ENCODE measurements around the gene IZUMO2.

Gene IZUMO2

DNA sequence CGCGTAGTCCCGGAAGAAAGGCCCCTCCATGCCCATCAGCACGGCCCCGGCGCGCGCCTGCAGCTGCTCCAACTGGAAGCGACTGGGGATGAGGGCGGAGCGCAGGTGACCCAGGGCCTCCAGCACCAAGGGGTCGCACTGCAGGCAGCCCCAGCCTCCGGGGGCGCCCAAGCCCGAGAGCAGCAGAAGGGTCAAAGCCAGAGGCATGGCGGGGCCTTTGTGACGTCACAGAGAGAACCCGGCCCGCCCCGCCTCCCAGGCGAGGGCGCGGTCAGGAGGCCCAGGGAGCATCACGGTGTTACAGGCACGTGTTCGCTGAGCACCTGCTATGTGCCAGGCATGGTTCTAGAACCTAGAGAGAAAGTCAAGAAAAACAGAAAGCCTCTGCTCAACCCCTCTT is at the start of gene IZUMO2:
IZUMO2 (minus strand) TSS at position 294 of the 400 bp plus-strand sequence; CDS start at position 207, 87 bp downstream.
- no peak for DNase-seq (ENCODE audit: low read depth)

DNA sequence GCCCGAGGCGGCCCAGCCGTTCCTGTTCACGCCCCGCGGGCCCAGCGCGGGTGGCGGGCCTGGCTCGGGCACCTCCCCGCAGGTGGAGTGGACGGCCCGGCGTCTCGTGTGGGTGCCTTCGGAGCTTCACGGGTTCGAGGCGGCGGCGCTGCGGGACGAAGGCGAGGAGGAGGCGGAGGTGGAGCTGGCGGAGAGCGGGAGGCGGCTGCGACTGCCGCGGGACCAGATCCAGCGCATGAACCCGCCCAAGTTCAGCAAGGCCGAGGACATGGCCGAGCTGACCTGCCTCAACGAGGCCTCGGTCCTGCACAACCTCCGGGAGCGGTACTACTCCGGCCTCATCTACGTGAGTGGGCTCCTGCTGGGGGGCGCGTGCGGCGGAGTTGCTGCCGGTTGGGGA is 47.3 kb upstream of the IZUMO2 start:
- DNase-seq (ENCODE audit: low read depth), result no peak

DNA sequence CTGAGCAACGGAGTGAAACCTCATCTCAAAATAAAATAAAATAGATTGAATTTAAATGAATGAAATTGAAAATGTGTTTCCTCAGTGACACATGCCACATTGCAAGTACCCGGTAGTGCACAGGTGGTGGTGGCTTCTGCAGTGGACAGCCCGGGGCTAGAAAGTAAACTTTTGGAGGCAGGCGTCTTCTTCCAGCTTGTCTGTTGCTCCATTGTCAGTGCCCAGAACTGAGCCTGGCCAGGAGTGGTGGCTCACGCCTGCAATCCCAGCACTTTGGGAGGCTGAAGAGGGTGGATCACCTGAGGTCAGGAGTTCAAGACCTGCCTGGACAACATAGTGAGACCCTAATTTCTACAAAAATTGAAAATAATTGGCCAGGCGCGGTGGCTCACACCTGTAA is 46.0 kb upstream of the IZUMO2 start:
- no peak for DNase-seq (ENCODE audit: low read depth)

DNA sequence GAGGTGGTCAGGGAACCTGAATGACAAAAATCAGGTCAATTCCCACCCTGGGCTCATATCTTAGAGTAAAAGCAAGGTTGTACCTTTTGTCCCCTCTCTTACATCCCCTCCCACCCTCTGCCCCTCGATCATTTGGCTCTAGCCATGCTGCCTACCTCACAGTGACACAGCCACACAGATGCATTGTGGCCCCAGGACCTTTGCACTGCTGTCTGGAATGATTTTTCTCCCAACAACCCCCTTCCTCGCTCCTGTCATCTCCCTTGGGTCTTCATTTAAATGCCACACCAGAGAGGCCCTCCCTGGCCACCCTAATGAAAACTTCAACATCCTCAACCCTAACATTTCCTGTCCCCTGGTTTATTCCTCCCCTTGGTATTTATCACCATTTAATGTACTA is 44.6 kb upstream of the IZUMO2 start:
- DNase-seq (ENCODE audit: low read depth), result no peak

DNA sequence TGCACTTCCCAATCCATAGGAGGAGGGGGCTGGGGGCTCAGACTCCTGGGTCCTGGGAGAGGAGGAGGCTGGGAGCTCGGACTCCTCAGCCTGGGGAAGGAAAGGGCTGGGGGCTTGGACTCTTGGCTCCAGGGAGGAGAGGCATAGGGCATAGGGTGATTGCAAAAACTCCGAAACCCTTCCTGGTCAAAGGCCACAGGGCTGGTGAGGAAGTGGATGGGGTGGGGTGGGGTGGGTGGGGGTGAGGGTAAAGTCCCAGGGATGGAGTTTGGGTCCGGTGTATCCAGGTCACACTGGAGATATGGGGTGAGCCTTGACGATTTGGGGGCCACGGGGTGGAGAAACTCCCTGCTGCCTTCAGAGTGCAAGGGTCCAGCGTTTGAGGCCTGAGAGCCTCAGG is 43.1 kb upstream of the IZUMO2 start:
- DNase-seq (ENCODE audit: low read depth), result no peak

DNA sequence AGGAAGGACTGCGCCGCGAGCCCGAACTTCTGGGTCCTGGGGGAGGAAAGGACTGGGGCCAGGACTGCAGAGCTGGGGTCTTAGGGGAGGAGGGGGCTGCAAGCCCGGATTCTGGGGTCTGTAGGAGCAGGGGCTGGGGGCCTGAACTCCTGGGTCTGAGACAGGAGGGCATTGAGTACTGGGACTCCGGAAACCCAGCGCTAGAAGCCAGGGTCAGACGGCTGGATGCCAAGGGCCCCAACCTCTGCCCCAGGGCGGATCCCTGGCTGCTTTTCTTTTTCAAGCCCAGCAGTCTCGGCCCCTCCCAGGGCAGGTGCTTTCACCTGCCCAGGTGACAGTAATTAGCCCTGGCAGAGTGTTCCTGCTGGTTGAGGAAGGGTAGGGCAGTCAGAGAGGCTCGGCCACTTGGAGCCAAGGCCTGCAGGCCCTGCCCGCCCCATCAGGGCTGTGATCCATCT is 42.6 kb upstream of the IZUMO2 start:
- no peak for DNase-seq (ENCODE audit: low read depth)

DNA sequence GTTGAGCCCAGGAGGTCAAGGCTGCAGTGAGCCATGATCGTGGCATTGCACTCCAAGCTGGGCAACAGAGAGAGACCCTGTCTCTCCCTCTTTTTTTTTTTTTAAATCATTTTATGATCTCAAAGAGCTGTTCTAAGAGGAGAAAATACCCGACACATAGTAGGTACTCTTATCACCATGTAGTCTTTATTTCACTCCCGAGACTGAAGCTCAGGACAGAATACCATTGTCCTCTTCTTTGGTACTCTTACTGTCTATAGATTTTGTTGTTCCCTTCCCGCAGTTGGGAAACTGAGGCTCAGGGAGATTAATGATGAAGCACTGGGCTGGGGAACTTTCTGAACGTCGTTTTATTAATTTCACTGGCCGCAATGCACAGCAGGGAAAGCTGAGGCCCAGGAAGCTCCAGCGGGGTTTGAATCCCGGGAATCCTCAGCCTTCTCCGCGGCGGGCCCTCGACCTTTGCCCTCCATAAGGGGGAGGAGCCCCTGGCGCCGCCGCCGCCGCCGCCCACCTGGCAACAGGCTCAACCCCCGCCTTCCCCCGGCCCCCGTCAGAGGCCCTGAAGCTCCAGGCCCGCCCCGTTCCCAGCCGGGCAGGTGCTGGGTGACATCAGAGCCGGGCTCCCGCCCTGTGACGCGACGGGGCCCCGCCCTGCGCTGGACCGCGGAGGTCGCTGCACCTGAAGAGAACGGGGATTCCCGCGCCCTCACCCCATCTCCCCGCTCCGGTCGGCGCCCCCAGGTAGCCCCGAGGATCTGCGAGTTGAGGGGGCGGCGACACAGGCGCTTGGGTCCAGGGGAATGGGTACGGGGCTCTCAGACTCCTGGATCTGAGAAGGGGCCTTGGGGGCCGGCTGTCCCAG is 42.0 kb upstream of the IZUMO2 start:
- no peak for DNase-seq (ENCODE audit: low read depth)

DNA sequence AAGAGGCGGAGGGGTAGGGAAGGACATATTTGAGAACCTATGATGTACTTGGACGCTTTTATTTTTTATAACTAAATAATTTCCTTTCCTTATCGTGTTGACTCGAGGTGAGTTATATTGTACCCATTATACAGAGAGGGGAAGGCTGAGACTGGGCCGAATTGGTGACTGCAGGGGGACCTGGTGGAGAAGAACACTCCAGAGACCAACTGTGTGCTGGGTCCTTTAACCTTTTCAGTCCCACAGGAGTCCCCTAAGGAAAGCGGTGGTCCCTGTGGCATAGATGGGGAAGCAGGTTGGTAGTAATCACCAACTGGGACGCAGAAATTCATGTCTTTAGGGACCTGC is 41.0 kb upstream of the IZUMO2 start:
- no peak for DNase-seq (ENCODE audit: low read depth)

DNA sequence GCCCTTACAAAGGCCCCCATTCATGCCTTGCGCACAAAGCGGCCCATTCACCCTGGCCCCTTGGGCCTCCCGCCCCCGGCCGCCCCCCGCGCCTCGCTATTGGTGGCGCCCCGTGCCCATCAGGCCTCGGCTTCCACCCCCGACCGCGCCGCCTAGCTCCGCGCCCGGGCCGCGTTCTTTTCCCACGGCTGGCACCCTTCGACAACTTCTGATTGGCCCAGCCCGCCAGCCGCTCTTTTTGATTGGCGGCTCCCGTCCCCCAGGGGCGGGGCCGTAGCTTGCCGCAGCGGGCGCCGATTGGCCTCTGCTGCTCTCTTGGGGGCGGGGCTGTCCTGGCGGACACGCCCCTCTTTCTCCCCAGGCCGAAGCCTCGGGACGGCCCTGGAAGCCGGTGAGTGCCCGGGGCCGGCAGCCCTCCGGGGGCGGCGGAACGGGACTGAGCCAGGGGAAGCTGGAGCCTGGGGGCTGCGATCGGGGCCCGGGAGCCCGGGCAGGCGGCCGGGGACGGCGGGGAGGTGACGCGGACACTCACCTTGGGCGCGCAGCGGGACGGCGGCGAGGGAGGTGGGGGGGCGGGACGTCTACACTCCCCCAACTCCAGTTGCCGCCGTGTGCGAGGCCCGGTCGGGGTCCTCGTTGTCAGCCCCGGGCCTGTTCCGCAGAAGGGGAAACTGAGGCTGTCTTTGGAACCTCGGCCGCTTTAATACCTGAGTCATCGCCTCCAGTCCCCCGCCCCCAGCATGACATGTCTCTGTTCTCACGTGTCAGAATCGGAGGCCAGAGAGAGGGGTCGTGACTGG is 40.4 kb upstream of the IZUMO2 start, which contains the start of gene MYH14:
MYH14 (plus strand) TSS at position 342 of the 800 bp plus-strand sequence. CDS start 6,744 bp downstream, outside the sequence.
- DNase-seq (ENCODE audit: low read depth), result no peak

DNA sequence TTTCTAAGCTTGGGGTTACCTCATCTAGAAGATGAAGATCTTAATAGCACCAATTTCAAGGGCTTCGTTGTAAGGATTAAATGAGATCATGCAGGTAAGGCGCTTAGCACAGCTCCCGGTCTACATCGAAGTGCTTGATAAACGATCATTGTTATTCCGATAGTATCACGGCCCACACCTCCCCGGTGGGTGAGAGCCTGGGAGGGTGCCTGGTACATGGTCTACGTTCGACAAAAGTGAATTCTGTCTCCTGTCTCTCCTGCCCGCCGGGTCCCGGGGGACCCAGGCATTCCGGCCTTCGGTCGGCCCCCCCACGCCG is 39.8 kb upstream of the IZUMO2 start:
- DNase-seq (ENCODE audit: low read depth), result no peak

DNA sequence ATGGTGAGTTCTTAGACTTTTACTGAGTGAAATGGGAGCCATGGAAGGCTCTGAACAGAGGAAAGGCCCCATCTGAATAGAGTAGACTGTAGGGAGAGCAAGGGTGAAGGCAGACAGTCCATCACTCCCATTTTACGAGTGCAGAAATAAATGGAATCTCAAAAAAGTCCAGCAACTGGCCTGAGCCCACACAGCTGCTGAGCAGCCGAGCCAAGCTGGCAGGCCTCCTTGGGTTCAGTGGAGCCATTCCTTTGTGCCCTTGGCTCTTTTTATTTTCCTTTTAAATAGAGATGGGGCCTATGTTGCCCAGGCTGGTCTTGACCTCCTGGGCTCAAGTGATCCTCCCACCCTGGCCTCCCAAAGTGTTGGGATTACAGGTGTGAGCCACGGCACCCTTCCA is 39.3 kb upstream of the IZUMO2 start:
- no peak for DNase-seq (ENCODE audit: low read depth)

DNA sequence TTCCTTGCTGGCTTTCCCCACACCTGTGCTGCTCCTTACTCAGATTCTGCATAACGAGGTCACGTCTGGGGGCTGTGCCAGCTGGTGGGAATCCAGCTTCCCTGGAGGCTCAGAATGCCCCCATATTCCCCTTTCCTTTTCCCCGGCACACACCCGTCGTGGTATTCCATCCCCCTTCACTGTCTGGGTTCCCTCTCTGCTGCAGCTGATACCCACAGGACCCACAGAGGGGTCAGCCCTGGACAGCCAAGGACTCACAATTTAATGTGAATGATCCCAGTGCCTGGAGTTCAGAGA is 36.1 kb upstream of the IZUMO2 start:
- DNase-seq (ENCODE audit: low read depth), result no peak

DNA sequence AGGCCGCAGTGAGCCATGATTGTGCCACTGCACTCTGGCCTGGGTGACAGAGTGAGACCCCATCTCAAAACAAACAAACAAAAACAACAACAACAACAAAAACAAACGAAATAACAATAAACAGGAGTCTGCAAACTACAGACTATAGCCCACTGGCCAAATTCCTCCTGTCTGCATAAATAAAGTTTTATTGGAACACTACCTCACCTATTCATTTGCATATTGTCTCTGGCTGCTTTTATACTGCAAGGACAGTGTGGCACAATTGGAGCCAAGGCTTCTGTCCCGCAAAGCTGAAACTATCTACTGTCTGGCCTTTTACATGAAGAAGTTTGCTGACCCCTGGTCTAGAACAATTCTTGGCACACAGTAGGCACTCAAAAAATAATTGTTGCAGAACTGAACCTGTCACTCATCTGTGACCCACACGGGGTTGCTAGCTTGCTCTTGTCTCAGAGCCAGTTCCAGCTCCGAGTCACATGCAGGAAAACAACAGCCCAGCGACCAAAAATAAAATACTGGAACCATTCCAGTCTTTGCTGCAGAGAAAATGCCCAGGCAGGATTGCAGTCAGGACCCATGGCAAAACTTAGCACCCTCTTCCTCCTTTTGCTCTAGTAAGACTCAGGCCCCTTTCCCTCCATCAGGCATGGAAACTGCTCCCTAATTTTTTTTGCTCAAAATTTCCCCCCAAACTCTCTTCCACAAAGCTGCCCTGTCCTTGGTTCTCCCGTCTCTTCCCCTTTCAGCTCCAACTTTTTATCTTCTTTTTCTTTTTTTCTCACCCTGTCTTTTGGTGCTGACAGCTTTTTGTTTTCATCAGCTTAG is 35.6 kb upstream of the IZUMO2 start:
- DNase-seq (ENCODE audit: low read depth), result no peak

DNA sequence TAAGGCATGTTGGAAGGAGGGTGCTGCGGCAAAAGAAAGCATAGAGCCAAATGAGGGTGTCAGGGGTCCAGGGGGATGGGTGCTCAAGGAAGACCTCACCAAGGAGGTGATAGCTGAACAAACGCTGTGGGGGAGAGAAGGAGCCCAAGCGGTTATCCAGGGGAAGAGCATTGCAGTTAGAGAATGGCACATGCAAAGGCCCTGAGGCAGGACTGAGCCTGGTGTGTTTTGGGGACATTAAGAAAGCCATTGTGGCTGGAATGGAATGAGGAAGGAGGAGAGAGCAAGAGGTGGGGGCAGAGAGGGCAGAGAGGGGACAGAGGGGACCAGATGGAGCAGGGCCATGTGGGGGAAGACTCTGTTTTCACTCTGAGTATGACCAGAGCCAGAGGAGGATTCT is 34.3 kb upstream of the IZUMO2 start:
- no peak for DNase-seq (ENCODE audit: low read depth)

DNA sequence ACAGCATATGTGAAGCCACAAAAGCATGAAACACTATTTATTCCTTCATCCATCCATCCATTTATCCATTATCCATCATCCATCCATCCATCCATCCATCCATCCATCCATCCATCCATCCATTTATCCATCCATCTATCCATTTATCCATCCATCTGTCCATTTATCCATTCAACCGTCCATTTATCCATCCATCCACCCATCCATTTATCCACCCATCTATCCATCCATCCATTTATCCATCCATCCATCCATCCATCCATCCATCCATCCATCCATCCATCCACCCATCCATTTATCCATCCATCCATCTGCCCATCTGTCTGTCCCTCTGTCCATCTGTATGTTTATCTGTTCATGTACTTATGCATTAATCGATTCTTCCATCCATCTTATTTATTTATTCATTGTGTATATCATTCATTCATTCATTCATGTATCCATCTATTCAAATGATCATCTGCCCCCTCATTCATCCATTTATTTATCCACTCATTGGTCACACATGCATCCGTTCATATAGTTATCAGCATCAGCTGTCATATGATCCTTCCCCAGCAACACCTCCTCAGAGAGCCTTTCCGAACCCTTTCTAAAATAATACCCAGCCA is 33.3 kb upstream of the IZUMO2 start:
- DNase-seq (ENCODE audit: low read depth), result no peak

DNA sequence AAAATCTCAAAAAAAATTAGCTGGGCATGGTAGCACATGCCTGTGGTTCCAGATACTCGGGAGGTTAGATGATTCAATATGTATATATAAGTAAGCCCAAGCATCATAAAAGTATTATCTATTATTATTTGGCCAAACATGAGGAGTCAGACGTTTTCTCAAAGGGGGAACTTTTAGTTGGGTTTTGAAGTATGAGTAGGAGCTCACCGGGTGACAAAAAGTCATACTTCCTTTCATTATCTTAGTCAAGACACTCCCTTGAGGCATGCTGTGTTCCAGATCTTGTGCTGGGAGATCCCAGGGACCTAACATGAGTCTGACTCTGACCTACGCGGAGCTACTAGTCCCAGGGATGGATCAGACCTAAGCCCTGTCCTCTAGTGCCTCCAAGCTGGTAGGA is 32.1 kb upstream of the IZUMO2 start:
- DNase-seq (ENCODE audit: low read depth), result no peak

DNA sequence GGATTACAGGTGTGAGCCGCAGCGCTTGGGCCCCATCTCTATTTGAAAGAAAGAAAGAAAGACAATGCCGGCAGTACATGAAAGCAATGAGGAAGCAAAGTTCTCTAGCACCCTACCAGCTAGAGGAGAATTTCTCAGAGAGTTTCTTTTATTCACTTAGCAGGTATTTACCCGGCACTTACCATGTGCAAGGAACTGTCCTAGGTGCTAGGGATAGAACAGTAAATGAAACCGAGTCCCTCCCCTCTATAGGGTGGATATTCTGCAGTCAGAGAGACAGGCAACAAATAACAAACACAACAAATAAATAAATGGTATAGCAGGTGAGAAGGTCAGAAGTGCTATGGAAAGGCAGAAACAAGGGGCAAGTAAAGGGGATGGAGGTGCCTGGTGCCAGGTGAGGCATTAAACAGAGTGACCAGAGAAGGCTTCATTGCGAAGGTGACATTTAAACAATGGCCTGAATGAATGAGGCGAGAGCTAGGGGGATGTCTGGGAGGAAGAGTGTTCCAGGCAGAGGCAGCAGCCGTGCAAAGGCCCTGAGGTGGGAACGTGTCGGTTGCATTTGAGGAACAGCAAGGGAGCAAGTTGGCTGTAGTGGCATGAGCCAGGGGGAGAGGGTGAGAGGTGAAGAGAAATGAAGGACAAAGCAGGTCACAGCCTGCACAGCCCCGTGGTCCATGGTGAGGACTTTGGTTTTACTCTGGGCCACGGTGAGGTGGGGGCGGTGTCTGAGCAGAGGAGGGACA is 29.6 kb upstream of the IZUMO2 start:
- no peak for DNase-seq (ENCODE audit: low read depth)

DNA sequence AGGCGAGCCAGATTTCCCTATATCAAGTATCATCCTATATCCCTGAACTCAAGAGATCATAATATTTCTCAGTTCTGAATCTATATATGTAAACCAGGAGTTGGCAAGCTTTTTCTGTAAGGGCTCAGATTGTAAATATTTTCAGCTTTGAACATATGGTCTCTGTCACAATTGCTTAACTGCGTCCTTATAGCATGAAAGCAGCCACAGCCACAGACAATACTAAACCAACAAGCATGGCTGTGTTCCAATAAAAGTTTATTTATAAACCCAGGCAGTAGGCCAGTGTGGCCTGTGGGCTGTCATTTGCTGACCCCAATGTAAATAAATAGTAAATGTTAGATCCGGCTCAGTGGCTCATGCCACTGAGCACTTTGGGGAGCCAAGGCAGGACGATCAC is 28.1 kb upstream of the IZUMO2 start:
- DNase-seq (ENCODE audit: low read depth), result no peak

DNA sequence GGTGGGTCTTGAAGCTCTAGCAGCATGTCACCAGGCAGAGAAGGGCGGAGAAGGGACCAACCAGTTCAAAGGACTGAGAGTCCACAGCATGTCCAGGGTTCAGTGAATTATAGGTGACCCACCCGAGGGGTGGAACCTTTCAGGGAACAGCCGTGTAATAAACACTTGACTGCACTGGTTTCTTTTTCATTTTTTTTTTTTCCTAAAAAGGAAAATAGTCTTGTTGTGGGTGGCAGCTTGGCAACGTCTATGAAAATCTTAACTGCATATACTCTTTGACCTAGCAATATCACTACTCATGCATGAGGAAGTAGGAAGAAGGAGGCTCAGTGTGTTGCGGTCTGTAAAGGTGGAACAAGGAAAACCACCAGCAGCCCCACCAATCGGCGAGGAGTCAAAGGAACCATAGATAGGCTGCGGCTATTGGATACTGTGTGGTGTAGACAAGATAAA is 27.4 kb upstream of the IZUMO2 start:
- no peak for DNase-seq (ENCODE audit: low read depth)

DNA sequence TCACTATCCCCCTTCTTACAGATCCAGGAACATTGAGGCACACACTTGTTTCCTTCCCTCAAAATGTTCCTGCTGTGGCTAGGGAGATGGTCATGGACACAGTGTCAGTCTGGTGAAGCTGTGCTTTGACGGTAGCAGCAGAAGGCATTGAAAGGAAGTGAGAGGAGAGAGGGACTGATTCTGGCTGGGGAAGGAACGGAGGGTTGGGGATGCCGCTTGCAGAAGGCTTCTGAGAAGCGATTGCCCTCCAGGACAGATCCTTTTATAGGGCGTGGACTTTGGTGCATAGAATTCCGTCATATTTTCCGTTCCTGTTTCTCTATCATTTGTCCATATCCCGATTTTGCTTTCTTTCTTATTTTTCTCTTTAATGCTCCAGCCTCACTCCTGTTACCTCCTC is 26.2 kb upstream of the IZUMO2 start:
- DNase-seq (ENCODE audit: low read depth), result no peak

DNA sequence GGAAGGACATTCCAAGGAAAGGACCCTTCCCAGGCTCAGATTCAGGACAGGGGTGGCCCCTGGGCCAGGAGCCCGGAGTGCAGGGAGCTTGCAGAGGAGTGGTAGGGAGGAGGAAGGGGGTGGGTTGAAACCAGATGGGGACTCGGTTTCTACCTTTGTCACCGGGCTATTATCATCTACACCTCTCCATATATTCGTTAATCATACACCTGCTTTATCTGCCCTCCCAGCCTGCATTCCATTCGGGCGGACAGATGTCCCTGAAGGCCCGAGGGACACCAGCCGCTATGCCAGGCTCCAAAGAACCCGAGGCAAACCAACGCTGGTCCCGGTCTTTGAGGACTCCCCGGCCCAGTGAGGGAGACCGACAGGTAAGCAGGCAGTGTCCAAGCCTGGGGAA is 24.9 kb upstream of the IZUMO2 start:
- DNase-seq (ENCODE audit: low read depth), result no peak

DNA sequence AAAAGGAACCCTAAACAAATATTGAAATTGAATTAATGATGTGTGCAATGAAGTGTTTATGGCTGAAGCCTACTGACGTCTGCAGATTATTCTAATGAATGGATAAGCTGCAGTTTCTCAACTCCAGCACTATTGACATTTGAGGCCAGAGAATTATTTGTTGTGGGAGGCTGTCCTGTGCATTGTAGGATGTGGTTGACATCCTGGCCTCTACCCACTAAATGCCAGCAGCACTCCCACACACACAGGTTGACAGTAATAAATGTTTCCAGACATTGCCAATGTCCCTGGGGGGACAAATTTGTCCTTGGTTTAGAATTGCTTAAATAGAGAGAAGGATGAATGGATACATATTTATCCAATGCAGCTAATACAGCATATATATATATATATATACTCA is 21.1 kb upstream of the IZUMO2 start:
- DNase-seq (ENCODE audit: low read depth), result no peak
